HG03439 (cell line): ENCODE data around the gene AFMID.
"Not testable (repeated sequence)": the region's sequence is repeated elsewhere in the genome, so short reads cannot be mapped to it uniquely, and the experiment has no call there.

ENCODE experiments used
- ATAC-seq: cut with Tn5 transposase; IDR thresholded peaks from one replicate; pipeline ENCODE4 v1.9.1; 2021; ENCODE audit warnings: mild to moderate bottlenecking, moderate library complexity; ENCODE audit not compliant: unreplicated experiment

AFMID gene

DNA sequence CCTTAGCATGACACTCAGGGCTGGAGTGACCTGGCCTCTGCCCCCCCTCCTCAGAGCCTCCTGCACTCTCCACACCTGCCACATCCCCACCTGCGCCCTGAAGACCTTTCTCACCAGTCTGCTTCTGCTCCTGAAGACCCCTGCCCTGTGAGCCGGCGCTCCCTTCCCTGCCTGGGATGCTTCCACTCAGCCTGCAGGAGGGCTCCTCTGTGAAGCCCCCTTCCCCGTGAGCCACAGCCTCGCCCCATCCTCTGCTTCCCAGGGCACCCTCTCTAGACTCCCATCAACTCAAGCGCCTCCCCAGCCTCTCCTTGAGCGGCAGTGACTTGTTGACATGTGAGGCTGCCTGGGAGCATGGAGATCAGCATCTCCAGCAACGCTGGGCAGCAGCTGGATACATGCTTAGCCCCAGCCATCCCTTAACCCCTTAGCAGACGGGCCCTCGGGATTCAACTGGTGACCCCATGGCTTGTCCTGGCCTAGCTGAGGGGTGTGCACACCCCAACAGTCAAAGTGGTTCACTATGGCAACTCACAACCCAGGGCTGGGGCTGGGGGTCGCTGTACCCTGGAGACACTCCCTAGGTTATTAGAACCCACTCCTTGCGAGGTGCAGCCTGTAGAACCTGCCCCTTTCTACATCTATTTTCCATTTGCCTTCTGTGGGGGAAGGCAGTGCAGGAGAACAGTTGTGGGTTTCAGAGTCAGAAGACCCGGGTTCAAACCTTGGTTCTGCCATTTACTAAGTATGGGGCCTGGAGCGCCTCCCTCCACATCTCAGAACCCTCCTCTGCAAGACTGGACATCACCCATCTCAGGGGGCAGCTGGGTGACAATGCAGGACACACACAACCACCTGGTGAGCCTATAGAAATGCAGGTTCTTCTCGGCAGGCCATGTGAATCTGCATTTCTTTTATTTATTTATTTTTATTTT lies 65.8 kb downstream of the AFMID start:
- no peak for ATAC-seq

- ATAC-seq, result not testable (repeated sequence)
Measured at GRCh38 chr17:78253636-78253945, 66.4 kb downstream of the AFMID start.

GRCh38 chr17:78253946-78254672 lies 66.9 kb downstream of the AFMID start:
- ATAC-seq, result no peak

GRCh38 chr17:78255029-78255656 lies 68.0 kb downstream of the AFMID start:
- ATAC-seq, result no peak

- ATAC-seq, result no peak
Measured at GRCh38 chr17:78255953-78256706, 69.0 kb downstream of the AFMID start.

GRCh38 chr17:78256707-78257591 lies 69.8 kb downstream of the AFMID start:
- no peak for ATAC-seq
